HCT116 (cell line): ENCODE results near the gene OSBP2. TPM values are rescaled to one million over a fixed set of nuclear protein-coding genes. Genes with fewer than 3 reads are reported as not detected.

Source experiments
- ATAC-seq: fragments of 200-7000 bp; cut with Tn5 transposase; 2 replicates; pipeline ENCODE4 v1.9.1; 2020; ENCODE audit warnings: mild to moderate bottlenecking, moderate library complexity
- BruUV-seq: library from RNA; stranded (reverse); fragments of 400-500 nt; replicated peaks from 2 replicates; lab custom pipeline; 2021; lab: Mats Ljungman, UMichigan
- CTCF ChIA-PET: fragments of 300-600 bp; sonication (Branson Sonifier 250); formaldehyde crosslinking; loops from one replicate; lab custom pipeline; 2021; ENCODE audit warnings: antibody characterized with exemption; lab: Charles Lee
- POLR2A ChIA-PET: fragments of 300-600, 350-600 bp; sonication (Branson Sonifier 250); formaldehyde crosslinking; loops from one replicate; lab custom pipeline; 2021; ENCODE audit warnings: antibody characterized with exemption; lab: Charles Lee
- RAD21 ChIA-PET, 2 experiments: fragments of 300-600 bp; sonication (Branson Sonifier 250); formaldehyde crosslinking; loops; one replicate each; lab custom pipeline; 2023; ENCODE audit warnings: low total read pairs in 2 of 2; ENCODE audit not compliant: uncharacterized antibody in 2 of 2, unreplicated experiment in 2 of 2, low non-redundant PET in 1 of 2; lab: Charles Lee
- DNase-seq: peaks from one replicate; pipeline ENCODE4 v3.0.0-alpha.2; 2010; ENCODE audit warnings: low read depth, low spot score
- H2AFZ ChIP-seq: fragments of 200-600 bp; shearing (Covaris generic), sonication (generic); 2 replicates; pipeline ENCODE4 v1.6.1; 2017; ENCODE audit warnings: low read depth, mixed run types, mixed read lengths, antibody characterized with exemption, low read length; ENCODE audit not compliant: poor library complexity, severe bottlenecking
- H3K27ac ChIP-seq: 2 replicates; pipeline ENCODE4 v1.5.1; 2012; ENCODE audit warnings: low read depth, low read length
- H3K27me3 ChIP-seq: fragments of 200-600 bp; sonication (generic); 2 replicates; pipeline ENCODE4 v1.6.1; 2016; ENCODE audit warnings: mixed run types, low read length, mixed read lengths; ENCODE audit not compliant: insufficient read depth
- H3K36me3 ChIP-seq, 2 experiments: fragments of 200-500 bp in 1 of 2; fragments of 200-600 bp in 1 of 2; sonication (Bioruptor generic) in 1 of 2; sonication (generic) in 1 of 2; 2 replicates each; pipeline versions ENCODE4 v1.5.1 to v1.6.1; 2014 to 2016; ENCODE audit warnings: low read length in 2 of 2, inconsistent platforms in 1 of 2, mixed read lengths in 1 of 2, mixed run types in 1 of 2; ENCODE audit not compliant: insufficient read depth in 2 of 2, control insufficient read depth in 1 of 2
- H3K4me1 ChIP-seq, 2 experiments: fragments of 200-600 bp in 1 of 2; sonication (generic) in 1 of 2; 2 replicates each; pipeline versions ENCODE4 v1.5.1 to v1.6.1; 2012 to 2017; ENCODE audit warnings: low read length in 2 of 2, inconsistent platforms in 1 of 2, mild to moderate bottlenecking in 1 of 2, mixed read lengths in 1 of 2, mixed run types in 1 of 2, moderate library complexity in 1 of 2; ENCODE audit not compliant: insufficient read depth in 2 of 2, control insufficient read depth in 1 of 2
- H3K4me2 ChIP-seq: fragments of 200-600 bp; sonication (generic); 2 replicates; pipeline ENCODE4 v1.6.1; 2017; ENCODE audit warnings: mixed run types, low read length, mixed read lengths
- H3K4me3 ChIP-seq, 2 experiments: fragments of 200-600 bp in 1 of 2; sonication (generic) in 1 of 2; replicated peaks in 1 of 2; 2 replicates each; pipeline ENCODE4 v1.5.1; 2011 to 2016; ENCODE audit warnings: low read length in 2 of 2, control low read depth in 1 of 2, low read depth in 1 of 2, mild to moderate bottlenecking in 1 of 2, mixed read lengths in 1 of 2, mixed run types in 1 of 2
- H3K79me2 ChIP-seq: fragments of 200-600 bp; sonication (generic); 2 replicates; pipeline ENCODE4 v1.6.1; 2017; ENCODE audit warnings: mild to moderate bottlenecking, mixed run types, low read length, moderate library complexity, mixed read lengths; ENCODE audit not compliant: insufficient read depth
- H3K9ac ChIP-seq: fragments of 200-600 bp; sonication (generic); 2 replicates; pipeline ENCODE4 v1.6.1; 2016; ENCODE audit warnings: low read length, mixed read lengths
- H3K9me2 ChIP-seq: fragments of 200-600 bp; sonication (generic), shearing (Covaris generic); 2 replicates; pipeline ENCODE4 v1.6.1; 2017; ENCODE audit warnings: mixed run types, mild to moderate bottlenecking, moderate library complexity; ENCODE audit not compliant: insufficient read depth
- H3K9me3 ChIP-seq, 2 experiments: fragments of 200-500 bp in 1 of 2; fragments of 200-600 bp in 1 of 2; sonication (Bioruptor generic) in 1 of 2; sonication (generic) in 1 of 2; 2 replicates each; pipeline ENCODE4 v1.6.1; 2014 to 2017; ENCODE audit warnings: low read length in 2 of 2, mixed read lengths in 2 of 2, inconsistent platforms in 1 of 2, low read depth in 1 of 2, mild to moderate bottlenecking in 1 of 2, mixed run types in 1 of 2, moderate library complexity in 1 of 2; ENCODE audit not compliant: control insufficient read depth in 1 of 2, insufficient read depth in 1 of 2
- H4K20me1 ChIP-seq: fragments of 200-600 bp; sonication (generic), shearing (Covaris generic); 2 replicates; pipeline ENCODE4 v1.6.1; 2017; ENCODE audit warnings: mixed run types, mild to moderate bottlenecking, moderate library complexity; ENCODE audit not compliant: insufficient read depth
- CBX3 ChIP-seq: IDR thresholded peaks from 2 replicates; pipeline ENCODE4 v1.6.1; 2012; ENCODE audit warnings: low read depth
- CTCF ChIP-seq, 3 experiments: fragments of 200-600 bp in 1 of 3; sonication (generic) in 1 of 3; IDR thresholded peaks in 2 of 3; conservative IDR thresholded peaks in 1 of 3; 2 replicates each; pipeline ENCODE4 v1.5.1; 2012 to 2017; ENCODE audit warnings: low read depth in 2 of 3, low read length in 2 of 3, antibody characterized with exemption in 1 of 3, borderline replicate concordance in 1 of 3, control low read depth in 1 of 3, mild to moderate bottlenecking in 1 of 3, mixed read lengths in 1 of 3, mixed run types in 1 of 3, moderate library complexity in 1 of 3; ENCODE audit not compliant: insufficient read depth in 1 of 3
- EGR1 ChIP-seq: IDR thresholded peaks from 2 replicates; pipeline ENCODE4 v1.6.1; 2012; ENCODE audit warnings: low read depth
- ELF1 ChIP-seq: IDR thresholded peaks from 2 replicates; pipeline ENCODE4 v1.6.1; 2012; ENCODE audit warnings: low read depth, borderline replicate concordance
- EZH2phosphoT487 ChIP-seq: fragments of 200-600 bp; IDR thresholded peaks from 2 replicates; pipeline ENCODE4 v1.6.1; 2018; ENCODE audit warnings: antibody characterized with exemption, borderline replicate concordance
- FOSL1 ChIP-seq: IDR thresholded peaks from 2 replicates; pipeline ENCODE4 v1.6.1; 2012; ENCODE audit warnings: low read depth
- MAX ChIP-seq: IDR thresholded peaks from 2 replicates; pipeline ENCODE4 v1.6.1; 2012
- POLR2A ChIP-seq: IDR thresholded peaks from 2 replicates; pipeline ENCODE4 v1.7.0; 2011; ENCODE audit warnings: borderline replicate concordance; ENCODE audit not compliant: insufficient read depth, insufficient read length; ENCODE audit errors: extremely low read depth
- RAD21 ChIP-seq: IDR thresholded peaks from 2 replicates; pipeline ENCODE4 v1.6.1; 2012; ENCODE audit warnings: low read depth, mild to moderate bottlenecking
- REST ChIP-seq: IDR thresholded peaks from 2 replicates; pipeline ENCODE4 v1.6.1; 2012; ENCODE audit warnings: low read depth
- SIN3A ChIP-seq: IDR thresholded peaks from 2 replicates; pipeline ENCODE4 v1.6.1; 2012; ENCODE audit warnings: low read depth
- SP1 ChIP-seq: IDR thresholded peaks from 2 replicates; pipeline ENCODE4 v1.6.1; 2012; ENCODE audit warnings: low read depth
- SRF ChIP-seq: IDR thresholded peaks from 2 replicates; pipeline ENCODE4 v1.6.1; 2012; ENCODE audit warnings: low read depth
- ZFX ChIP-seq: fragments of 450-650 bp; IDR thresholded peaks from 2 replicates; pipeline ENCODE4 v1.6.1; 2017
- intact Hi-C: fragments of 100-400 bp; cut with micrococcal nuclease; formaldehyde crosslinking; loops from 2 replicates; pipeline ENCODE4 v1.10.0; 2022
- total RNA-seq: library from RNA; stranded (reverse); gene quantifications from one replicate; pipeline ENCODE4 v1.2.1, GENCODE V29; 2021; ENCODE audit not compliant: unreplicated experiment
- TF ChIP-seq, protein P1 (sequence below): IDR thresholded peaks from 2 replicates; pipeline ENCODE4 v1.6.1; 2012
- TF ChIP-seq, protein P2 (sequence below): IDR thresholded peaks from 2 replicates; pipeline ENCODE4 v1.6.1; 2011; ENCODE audit warnings: mild to moderate bottlenecking, low read length, moderate library complexity; ENCODE audit not compliant: insufficient replicate concordance; ENCODE audit errors: extremely low read depth

OSBP2 gene
- total RNA-seq, 1 experiment from 2014 or later: 12.9 TPM

DNA sequence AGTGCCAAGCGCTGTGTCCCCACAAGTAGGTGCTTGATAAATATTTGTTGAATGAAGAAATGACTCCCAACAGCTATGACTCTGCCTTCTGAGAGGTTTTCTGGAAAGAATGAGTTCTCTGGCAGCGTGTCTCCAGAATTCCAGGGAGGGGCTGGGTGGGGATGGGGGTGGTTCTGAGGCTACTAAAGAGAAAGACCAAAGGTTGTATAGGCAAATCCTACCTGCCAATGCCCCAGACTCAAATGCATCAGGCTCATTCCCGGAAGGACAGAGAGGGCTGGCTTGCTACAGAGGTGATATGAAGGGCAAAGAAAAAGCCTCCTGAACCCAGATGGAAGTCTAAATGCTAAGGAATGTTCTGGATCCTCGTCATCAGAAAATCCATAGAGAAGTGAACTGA lies 28.9 kb upstream of the OSBP2 start:
- ChIA-PET CTCF (no interaction called here), RAD21 (no interaction called here), POLR2A (no interaction called here)
- Histone ChIP-seq H3K9ac (no peak overlapping the region), H4K20me1 (no peaks in the 10 kb centered on the region), H3K36me3 (peaks cover 0 to 4% of the 10 kb centered on the region in 2 experiments; a peak in 2 of 4 replicates), H3K27me3 (no peaks in the 10 kb centered on the region), H3K79me2 (no peaks in the 10 kb centered on the region), H3K9me2 (no peaks in the 10 kb centered on the region), H3K4me3 (no peak overlapping the region), H3K9me3 (no peaks in the 10 kb centered on the region), H3K27ac (no peak overlapping the region), H2AFZ (no peak overlapping the region), H3K4me1 (peaks cover 13 to 24% of the 10 kb centered on the region in 2 experiments), H3K4me2 (no peak overlapping the region)
- DNase-seq (no peak), ATAC-seq (no peak)
- TF ChIP-seq SP1 (no peak), RAD21 (no peak), SIN3A (no peak), FOSL1 (no peak), ELF1 (no peak), ZFX (no peak), REST (no peak), EZH2phosphoT487 (no peak), CTCF (IDR thresholded peaks at IDR 0.05 in 2 of 3, conservative IDR thresholded peaks at IDR 0.05 in 1 of 3; ENCODE audit: borderline replicate concordance in 1 of 3, insufficient read depth in 1 of 3, low read depth in 2 of 3, low read length in 2 of 3) (no peak), MAX (no peak), POLR2A (no peak), EGR1 (no peak), SRF (no peak), CBX3 (no peak)
- TF ChIP-seq, protein P1, sequence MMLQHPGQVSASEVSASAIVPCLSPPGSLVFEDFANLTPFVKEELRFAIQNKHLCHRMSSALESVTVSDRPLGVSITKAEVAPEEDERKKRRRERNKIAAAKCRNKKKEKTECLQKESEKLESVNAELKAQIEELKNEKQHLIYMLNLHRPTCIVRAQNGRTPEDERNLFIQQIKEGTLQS: no peak
- TF ChIP-seq, protein P2, sequence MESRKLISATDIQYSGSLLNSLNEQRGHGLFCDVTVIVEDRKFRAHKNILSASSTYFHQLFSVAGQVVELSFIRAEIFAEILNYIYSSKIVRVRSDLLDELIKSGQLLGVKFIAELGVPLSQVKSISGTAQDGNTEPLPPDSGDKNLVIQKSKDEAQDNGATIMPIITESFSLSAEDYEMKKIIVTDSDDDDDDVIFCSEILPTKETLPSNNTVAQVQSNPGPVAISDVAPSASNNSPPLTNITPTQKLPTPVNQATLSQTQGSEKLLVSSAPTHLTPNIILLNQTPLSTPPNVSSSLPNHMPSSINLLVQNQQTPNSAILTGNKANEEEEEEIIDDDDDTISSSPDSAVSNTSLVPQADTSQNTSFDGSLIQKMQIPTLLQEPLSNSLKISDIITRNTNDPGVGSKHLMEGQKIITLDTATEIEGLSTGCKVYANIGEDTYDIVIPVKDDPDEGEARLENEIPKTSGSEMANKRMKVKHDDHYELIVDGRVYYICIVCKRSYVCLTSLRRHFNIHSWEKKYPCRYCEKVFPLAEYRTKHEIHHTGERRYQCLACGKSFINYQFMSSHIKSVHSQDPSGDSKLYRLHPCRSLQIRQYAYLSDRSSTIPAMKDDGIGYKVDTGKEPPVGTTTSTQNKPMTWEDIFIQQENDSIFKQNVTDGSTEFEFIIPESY: no peak
- no TSS peak for BruUV-seq
- intact Hi-C loops: no loop called here
